Measurements from ENCODE around the gene SGO1. TPM values are rescaled to one million over a fixed set of nuclear protein-coding genes. Genes with fewer than 3 reads are reported as not detected.

SGO1 gene
- total RNA-seq, 6 donors from 2014 or later = 0.49 to 0.91 (median 0.59) TPM; not detected in 2

GRCh38 chr3:20160230-20160629 lies 25.8 kb downstream of the SGO1 start:
- no peaks in the 10 kb centered on the region for H3K27me3 ChIP-seq
- no peak overlapping the region for H3K4me3 ChIP-seq
- no peak for ATAC-seq (ENCODE audit: low FRiP score in 2 of 2)
- H3K4me1 ChIP-seq = peaks cover 0 to 7% (median 5%) of the 10 kb centered on the region in 4 donors
- H3K27ac ChIP-seq = no peak overlapping the region
- TF ChIP-seq EP300 (IDR thresholded peaks at IDR 0.05) = no peak
- no peak for TF ChIP-seq POLR2A (IDR thresholded peaks at IDR 0.05)
- no peak for TF ChIP-seq POLR2AphosphoS5 (IDR thresholded peaks at IDR 0.05)
- TF ChIP-seq CTCF (IDR thresholded peaks at IDR 0.05) = no peak
- no peaks in the 10 kb centered on the region for H3K36me3 ChIP-seq
- H3K9me3 ChIP-seq = no peaks in the 10 kb centered on the region
- DNase-seq = no peak

- WGBS, 2 donors = 93 to 99% methylated on average over 4 of the region's 4 CpGs
- H3K27me3 ChIP-seq = no peaks in the 10 kb centered on the region
- H3K36me3 ChIP-seq = peaks cover 0 to 6% (median 0%) of the 10 kb centered on the region in 4 donors
- H3K4me1 ChIP-seq = peaks cover 0 to under 1% (median 0%) of the 10 kb centered on the region in 4 donors
- TF ChIP-seq EP300 (IDR thresholded peaks at IDR 0.05) (no peak), CTCF (IDR thresholded peaks at IDR 0.05) (no peak), POLR2A (IDR thresholded peaks at IDR 0.05) (no peak), POLR2AphosphoS5 (IDR thresholded peaks at IDR 0.05) (no peak)
- H3K4me3 ChIP-seq = no peak overlapping the region
- DNase-seq (no peak), ATAC-seq (ENCODE audit: low FRiP score in 2 of 2) (no peak)
- H3K27ac ChIP-seq = no peak overlapping the region
- H3K9me3 ChIP-seq = no peaks in the 10 kb centered on the region
Measured at GRCh38 chr3:20154928-20155327, 31.1 kb downstream of the SGO1 start.

GRCh38 chr3:20154078-20154477 lies 31.9 kb downstream of the SGO1 start:
- Histone ChIP-seq H3K27me3 (no peaks in the 10 kb centered on the region), H3K36me3 (peaks cover 0 to 6% (median 0%) of the 10 kb centered on the region in 4 donors), H3K4me1 (no peaks in the 10 kb centered on the region), H3K4me3 (no peak overlapping the region), H3K9me3 (no peaks in the 10 kb centered on the region), H3K27ac (no peak overlapping the region)
- whole genome bisulfite sequencing, 2 donors = 88 to 97% methylated on average over 1 of the region's 1 CpG
- ATAC-seq (ENCODE audit: low FRiP score in 2 of 2) = no peak
- TF ChIP-seq POLR2AphosphoS5 (IDR thresholded peaks at IDR 0.05) (no peak), POLR2A (IDR thresholded peaks at IDR 0.05) (no peak)
- DNase-seq = no peak

GRCh38 chr3:20148466-20148865 lies 37.5 kb downstream of the SGO1 start:
- 88 to 90% methylated on average over 10 of the region's 10 CpGs for WGBS, 2 donors
- Histone ChIP-seq H3K4me3 (no peak overlapping the region), H3K27ac (no peak overlapping the region), H3K4me1 (no peaks in the 10 kb centered on the region), H3K9me3 (no peaks in the 10 kb centered on the region), H3K27me3 (no peaks in the 10 kb centered on the region), H3K36me3 (peaks cover 0 to 31% (median 5%) of the 10 kb centered on the region in 4 donors)
- TF ChIP-seq CTCF (IDR thresholded peaks at IDR 0.05) = no peak
- no peak for TF ChIP-seq EP300 (IDR thresholded peaks at IDR 0.05)
- no peak for TF ChIP-seq POLR2AphosphoS5 (IDR thresholded peaks at IDR 0.05)
- no peak for TF ChIP-seq POLR2A (IDR thresholded peaks at IDR 0.05)
- DNase-seq = no peak
- ATAC-seq (ENCODE audit: low FRiP score in 2 of 2) = no peak

- ATAC-seq (ENCODE audit: low FRiP score in 2 of 2) (no peak), DNase-seq (no peak)
- H3K27ac ChIP-seq = no peak overlapping the region
- no peaks in the 10 kb centered on the region for H3K9me3 ChIP-seq
- H3K36me3 ChIP-seq = peaks cover 0 to 32% (median 5%) of the 10 kb centered on the region in 4 donors
- H3K4me3 ChIP-seq = no peak overlapping the region
- H3K4me1 ChIP-seq = no peaks in the 10 kb centered on the region
- TF ChIP-seq CTCF (IDR thresholded peaks at IDR 0.05) (no peak), POLR2AphosphoS5 (IDR thresholded peaks at IDR 0.05) (peak in 1 of 2 donors; percentile 13)
- no peaks in the 10 kb centered on the region for H3K27me3 ChIP-seq
Measured at GRCh38 chr3:20147361-20147760, 38.6 kb downstream of the SGO1 start.
